NCI-H2196 treated with DMSO at 0.1 percent for 48 hours (cell line): ENCODE results near the gene ABI2.
"Not testable (repeated sequence)": the region's sequence is repeated elsewhere in the genome, so short reads cannot be mapped to it uniquely, and the experiment has no call there.

ENCODE experiments used
- DNase-seq: peaks from one replicate; lab custom pipeline; 2025; ENCODE audit not compliant: unreplicated experiment; lab: John Stamatoyannopoulos, UW

Gene ABI2

GRCh38 chr2:203354966-203355365 is 26.8 kb downstream of the ABI2 start:
- no peak for DNase-seq

- DNase-seq, result no peak
These were observed 31.3 kb downstream of the ABI2 start for GRCh38 chr2:203359450-203359849.

- no peak for DNase-seq
These were observed 32.7 kb downstream of the ABI2 start for GRCh38 chr2:203360833-203361430.

GRCh38 chr2:203361495-203361894 is 33.3 kb downstream of the ABI2 start:
- DNase-seq, result no peak

GRCh38 chr2:203361922-203362321 is 33.7 kb downstream of the ABI2 start:
- DNase-seq, result no peak

- no peak for DNase-seq
These were observed 38.7 kb downstream of the ABI2 start for GRCh38 chr2:203366639-203367466.

GRCh38 chr2:203372706-203373105 is 44.5 kb downstream of the ABI2 start:
- DNase-seq, result not testable (repeated sequence)

- no peak for DNase-seq
These were observed 48.0 kb downstream of the ABI2 start for GRCh38 chr2:203376173-203376572.

- no peak for DNase-seq
These were observed 51.0 kb downstream of the ABI2 start for GRCh38 chr2:203379156-203379555.

GRCh38 chr2:203383038-203383437 is 54.8 kb downstream of the ABI2 start:
- DNase-seq, result no peak

- DNase-seq, result not testable (repeated sequence)
These were observed 60.0 kb downstream of the ABI2 start for GRCh38 chr2:203388153-203388552.

GRCh38 chr2:203394519-203395227 is 66.5 kb downstream of the ABI2 start:
- no peak for DNase-seq

GRCh38 chr2:203395858-203396257 is 67.7 kb downstream of the ABI2 start:
- DNase-seq, result no peak

- DNase-seq, result no peak
These were observed 68.5 kb downstream of the ABI2 start for GRCh38 chr2:203396667-203397066.

- DNase-seq, result no peak
These were observed 70.8 kb downstream of the ABI2 start for GRCh38 chr2:203399031-203399430.

GRCh38 chr2:203400805-203401585 is 72.8 kb downstream of the ABI2 start:
- no peak for DNase-seq

GRCh38 chr2:203404996-203405395 is 76.8 kb downstream of the ABI2 start:
- DNase-seq, result no peak

- DNase-seq, result no peak
These were observed 79.3 kb downstream of the ABI2 start for GRCh38 chr2:203407496-203407895.

- no peak for DNase-seq
These were observed 84.5 kb downstream of the ABI2 start for GRCh38 chr2:203412546-203413331.

GRCh38 chr2:203413796-203414195 is 85.6 kb downstream of the ABI2 start:
- no peak for DNase-seq
